GM12873 (cell line): Measurements from ENCODE around the gene MAGI1.

Experiments used
- CTCF ChIP-seq: IDR thresholded peaks from 2 replicates; pipeline ENCODE4 v1.5.1; 2012; ENCODE audit warnings: low read depth, mild to moderate bottlenecking, moderate library complexity, low read length, control low read depth; ENCODE audit not compliant: insufficient read depth; ENCODE audit errors: missing control alignments

The MAGI1 gene

DNA sequence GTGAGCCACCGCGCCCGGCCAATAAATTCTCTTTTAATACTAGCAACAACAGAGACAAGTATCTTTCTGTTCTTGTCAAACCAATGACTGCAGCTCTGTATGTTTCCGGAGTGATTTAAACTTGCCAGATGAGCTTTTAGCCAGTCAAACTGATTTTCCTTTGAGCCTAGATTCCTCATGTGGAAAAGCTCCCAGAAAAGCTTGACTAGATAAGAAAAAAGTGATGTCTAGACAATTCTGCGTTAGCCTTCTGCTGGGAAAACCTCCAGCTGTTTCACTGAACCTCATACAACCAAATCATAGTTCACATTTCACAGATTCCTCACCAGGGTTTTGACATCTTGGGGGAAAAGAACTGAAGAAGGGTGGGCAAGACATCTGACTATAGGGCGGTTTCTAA is 78.6 kb downstream of the MAGI1 start:
- TF ChIP-seq CTCF: no peak

DNA sequence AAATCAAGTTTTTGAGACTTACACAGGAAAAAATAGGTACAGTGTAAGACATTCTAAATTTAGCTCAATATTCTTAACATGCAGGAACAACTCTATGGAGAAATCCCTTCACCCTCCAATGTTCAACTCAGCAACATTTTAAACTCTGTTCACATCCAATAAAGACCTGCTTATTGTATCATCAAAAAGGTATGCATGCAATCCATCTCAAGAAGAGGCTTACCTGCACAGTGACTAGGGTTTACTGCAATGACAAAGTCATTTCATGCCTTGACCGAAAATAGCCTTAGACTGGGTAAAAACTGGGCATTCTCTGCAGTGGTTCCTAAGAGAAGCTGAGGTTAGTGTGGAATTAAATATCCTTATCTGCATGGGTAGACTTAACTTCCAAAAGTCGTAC is 80.5 kb downstream of the MAGI1 start:
- TF ChIP-seq CTCF: no peak

DNA sequence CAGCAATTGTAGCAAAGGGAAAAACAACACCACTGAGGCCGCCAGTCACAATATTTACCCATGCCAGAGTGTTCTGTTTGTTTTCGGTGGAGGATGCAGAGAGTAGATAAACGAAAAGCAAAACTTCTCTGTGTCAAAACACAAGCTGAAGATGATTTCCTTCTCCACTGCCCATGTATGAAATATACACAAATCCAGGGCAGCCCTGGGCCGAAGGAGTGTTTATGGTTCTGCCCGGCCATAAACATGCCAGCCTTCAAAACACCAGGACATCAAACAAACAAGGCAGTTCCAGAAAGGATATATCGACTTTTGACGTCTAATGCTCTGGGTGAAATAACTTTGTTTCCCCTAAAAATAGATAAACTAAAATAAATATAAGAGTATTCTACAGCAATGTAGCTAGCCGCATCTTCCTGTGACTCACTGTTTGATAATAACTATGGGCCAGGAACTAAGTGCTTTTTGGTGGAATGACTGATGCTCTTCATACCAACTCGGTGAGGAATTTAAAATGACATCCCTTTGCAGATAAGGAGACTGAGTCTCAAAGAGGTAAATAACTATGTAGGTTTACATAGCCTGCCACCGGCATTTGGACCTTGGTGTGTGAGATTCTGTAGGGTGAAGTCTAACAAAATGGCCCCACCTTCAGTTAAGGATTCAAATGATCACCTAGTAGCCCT is 82.8 kb downstream of the MAGI1 start:
- TF ChIP-seq CTCF: no peak

- TF ChIP-seq CTCF: no peak
Measured at GRCh38 chr3:65953881-65954733, 84.6 kb downstream of the MAGI1 start.

GRCh38 chr3:65953301-65953812 is 85.4 kb downstream of the MAGI1 start:
- no peak for TF ChIP-seq CTCF

- no peak for TF ChIP-seq CTCF
Measured at GRCh38 chr3:65952842-65953241, 85.9 kb downstream of the MAGI1 start.

GRCh38 chr3:65951836-65952505 is 86.7 kb downstream of the MAGI1 start:
- TF ChIP-seq CTCF: no peak
